Pulmonary artery endothelial cell (primary cell): ENCODE data around the gene FKRP. TPM values are rescaled to one million over a fixed set of nuclear protein-coding genes. Genes with fewer than 3 reads are reported as not detected.
"Not testable (repeated sequence)": the region's sequence is repeated elsewhere in the genome, so short reads cannot be mapped to it uniquely, and the experiment has no call there.

ENCODE experiments used
- DNase-seq: peaks from one replicate; pipeline ENCODE4 v3.0.0-alpha.2; 2011; ENCODE audit warnings: low read depth, low spot score
- total RNA-seq: library from RNA; depleted of rRNA; stranded (reverse); fragments of >200 nt; gene quantifications from 2 replicates; pipeline ENCODE4 v1.2.3, GENCODE V29; 2014

Gene FKRP, protein sequence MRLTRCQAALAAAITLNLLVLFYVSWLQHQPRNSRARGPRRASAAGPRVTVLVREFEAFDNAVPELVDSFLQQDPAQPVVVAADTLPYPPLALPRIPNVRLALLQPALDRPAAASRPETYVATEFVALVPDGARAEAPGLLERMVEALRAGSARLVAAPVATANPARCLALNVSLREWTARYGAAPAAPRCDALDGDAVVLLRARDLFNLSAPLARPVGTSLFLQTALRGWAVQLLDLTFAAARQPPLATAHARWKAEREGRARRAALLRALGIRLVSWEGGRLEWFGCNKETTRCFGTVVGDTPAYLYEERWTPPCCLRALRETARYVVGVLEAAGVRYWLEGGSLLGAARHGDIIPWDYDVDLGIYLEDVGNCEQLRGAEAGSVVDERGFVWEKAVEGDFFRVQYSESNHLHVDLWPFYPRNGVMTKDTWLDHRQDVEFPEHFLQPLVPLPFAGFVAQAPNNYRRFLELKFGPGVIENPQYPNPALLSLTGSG
- total RNA-seq, result 15.4 and 21.3 TPM in 2 replicates

- DNase-seq, result no peak
Measured at GRCh38 chr19:46745521-46746280, at the start of gene FKRP. FKRP (plus strand) TSS chr19:46746057; CDS start chr19:46755451, 9,394 bp downstream.

GRCh38 chr19:46696866-46697203 lies 49.0 kb upstream of the FKRP start:
- DNase-seq, result no peak

DNA sequence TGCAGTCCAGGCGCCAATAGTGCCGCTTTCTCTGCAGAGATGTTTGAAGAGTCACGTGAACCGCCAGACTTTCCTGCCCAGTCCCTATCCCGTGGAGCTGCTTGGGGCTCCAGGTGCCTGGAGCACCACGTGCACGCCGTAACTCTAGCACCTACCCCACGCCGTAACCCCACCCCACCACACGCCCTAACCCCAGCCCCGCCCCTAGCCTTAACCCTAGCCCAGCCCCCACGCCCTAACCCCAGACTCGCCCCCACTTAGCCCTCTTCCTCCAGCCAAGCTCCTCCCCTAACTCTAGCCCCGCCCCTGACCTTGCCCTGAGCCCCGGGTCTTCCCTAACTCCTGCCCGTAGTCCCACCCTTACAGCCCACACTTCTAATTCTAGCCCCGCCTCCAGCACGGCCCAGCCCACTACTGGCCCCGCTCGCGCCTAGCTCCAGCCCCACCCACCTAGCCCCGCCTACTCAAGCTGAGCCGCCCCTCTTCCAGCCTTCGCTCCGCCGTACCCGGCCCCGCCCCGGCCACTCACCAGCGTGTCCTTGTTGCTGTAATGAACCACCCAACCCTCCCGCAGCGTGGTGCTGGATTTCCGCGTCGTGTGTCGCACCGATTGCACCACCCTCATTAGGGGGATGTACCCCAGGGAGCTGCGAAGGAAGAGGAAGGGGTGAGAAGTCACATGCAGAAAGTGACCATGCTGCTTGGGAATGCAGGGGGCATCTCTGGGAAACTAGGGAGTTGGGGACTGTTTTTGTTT lies 48.5 kb upstream of the FKRP start:
- peak; percentile 33 for DNase-seq

GRCh38 chr19:46698395-46699321 lies 47.2 kb upstream of the FKRP start:
- DNase-seq, result no peak

GRCh38 chr19:46700704-46701103 lies 45.2 kb upstream of the FKRP start:
- DNase-seq, result no peak

- DNase-seq, result no peak
Measured at GRCh38 chr19:46704379-46705076, 41.3 kb upstream of the FKRP start.

DNA sequence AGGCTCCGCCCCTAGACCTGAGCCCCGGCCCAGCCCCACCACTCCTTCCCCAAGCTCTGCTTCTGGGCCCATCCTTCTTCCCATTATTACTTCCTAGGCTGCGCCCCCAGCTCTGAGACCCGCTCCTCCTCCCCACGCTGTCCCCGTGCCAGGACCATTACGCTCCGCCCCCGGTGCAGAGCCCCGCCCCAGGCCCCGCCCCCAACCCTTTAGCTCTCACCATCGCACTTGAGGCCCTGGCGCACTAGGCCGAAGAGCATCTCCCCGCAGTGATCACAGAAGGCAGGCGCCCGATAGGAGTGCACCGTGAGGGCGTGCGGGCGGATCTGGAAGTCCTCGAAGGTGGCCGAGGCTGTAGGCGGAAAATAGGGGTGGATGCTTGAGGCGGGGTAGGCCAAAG lies 35.2 kb upstream of the FKRP start:
- no peak for DNase-seq

DNA sequence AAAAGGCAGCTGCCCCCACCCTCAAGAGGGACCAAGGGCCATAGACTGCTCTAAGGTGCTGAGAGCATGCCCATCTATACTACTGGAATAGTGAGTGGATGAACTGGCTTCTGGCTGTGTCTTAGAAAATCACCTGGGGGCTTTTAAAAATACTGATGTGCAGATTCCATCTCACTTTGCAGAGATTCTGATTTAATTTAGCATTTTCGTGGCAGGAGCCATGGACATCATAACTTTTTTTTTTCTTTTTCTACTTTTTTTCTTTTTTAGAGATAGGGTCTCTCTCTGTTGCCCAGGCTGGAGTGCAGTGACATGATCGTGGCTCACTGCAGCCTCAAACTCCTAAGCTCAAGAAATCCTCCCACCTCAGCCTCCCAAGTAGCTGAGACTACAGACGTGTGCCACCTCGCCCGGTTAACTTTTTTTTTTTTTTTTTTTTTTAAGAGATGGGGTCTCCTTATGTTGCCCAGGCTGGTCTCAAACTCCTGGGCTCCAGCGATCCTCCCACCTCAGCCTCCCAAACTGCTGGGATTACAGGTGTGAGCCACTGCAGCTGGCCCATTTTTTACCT lies 33.0 kb upstream of the FKRP start:
- not testable (repeated sequence) for DNase-seq

DNA sequence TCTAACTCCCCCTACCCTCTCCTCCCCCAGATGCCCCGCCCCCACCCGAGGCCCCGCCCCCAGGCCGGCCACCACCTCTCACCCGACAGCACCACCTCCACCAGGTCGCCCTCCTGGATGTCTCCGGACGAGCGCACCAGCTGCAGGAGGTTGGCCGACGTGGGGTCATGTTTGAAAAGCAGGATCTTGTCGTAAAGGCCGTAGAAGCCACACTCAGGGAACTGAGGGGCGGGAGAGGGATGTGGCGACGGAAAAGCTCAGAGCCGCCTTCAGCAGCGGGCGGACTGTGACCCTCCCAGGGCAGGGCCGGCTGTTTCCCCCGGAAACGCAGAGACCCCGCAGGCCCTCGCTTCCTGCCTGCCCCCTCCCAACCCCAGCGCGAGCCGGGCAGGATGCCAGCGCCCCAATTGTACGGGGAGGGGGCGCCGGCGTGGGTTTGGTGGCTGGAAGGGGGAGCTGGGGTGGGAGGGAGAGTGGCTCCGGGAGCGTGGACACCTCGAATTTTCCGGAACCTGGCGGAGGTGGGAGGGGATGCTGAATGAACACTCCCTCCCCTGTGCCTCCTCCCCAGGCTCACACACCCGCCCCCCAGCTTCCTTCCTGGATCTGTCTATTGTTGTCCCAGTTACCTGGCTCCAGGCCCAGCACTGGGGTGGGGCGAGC lies 31.9 kb upstream of the FKRP start:
- peak; percentile 74 for DNase-seq

- no peak for DNase-seq
Measured at GRCh38 chr19:46714444-46715106, 31.3 kb upstream of the FKRP start.

- no peak for DNase-seq
Measured at GRCh38 chr19:46715620-46715974, 30.3 kb upstream of the FKRP start.

DNA sequence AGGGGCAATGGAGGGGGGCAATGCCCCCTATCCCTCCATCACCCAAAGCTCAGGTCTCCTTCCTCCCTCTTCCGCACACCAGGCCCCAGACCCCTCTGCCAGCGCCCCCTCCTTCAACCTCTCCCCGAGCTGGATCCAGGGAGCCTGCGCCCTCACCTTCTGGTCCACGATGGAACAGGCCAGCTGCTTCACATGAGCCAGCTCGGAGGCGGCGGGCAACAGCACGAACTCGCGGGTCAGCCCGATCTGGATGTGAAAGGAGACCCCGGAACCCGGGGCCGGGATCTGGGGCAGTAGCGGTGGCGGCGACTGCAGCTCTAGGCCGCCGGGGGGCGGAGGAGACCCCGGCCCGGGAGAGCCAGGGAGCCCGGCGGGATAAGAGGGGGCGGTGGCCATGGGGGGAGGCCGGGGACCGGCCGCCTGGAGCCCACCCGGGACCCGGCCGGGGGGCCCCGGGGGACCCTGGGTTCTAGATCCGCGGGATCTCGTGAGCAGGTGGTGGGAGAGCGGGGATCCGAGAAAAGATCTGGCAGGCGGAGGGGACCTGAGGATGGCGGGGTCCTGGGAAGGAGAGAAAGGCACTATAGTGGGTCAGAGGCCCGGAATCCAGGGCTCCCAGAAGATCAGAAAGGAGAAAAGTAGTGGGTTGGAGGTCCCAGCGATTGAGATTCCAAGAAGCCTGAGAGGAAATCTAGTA lies 29.7 kb upstream of the FKRP start:
- no peak for DNase-seq

DNA sequence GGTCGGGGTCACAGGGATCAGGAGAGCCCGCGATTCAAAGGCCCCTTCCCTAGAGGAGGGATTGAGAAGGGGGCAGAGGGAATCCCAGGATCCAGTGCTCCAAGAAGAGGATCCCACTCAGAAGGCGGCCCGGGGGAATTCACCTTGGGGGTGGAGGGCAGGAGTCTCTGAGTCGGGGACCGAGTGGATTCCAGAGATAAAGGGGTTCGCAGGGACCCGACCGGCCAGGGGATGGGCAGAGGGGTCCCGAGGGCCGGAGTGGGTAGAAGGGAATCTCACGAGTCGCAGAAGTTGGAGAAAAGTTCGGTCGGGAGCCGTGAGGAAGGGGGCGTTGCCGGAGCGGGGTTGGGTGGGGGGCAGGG lies 29.2 kb upstream of the FKRP start:
- no peak for DNase-seq

- no peak for DNase-seq
Measured at GRCh38 chr19:46717034-46717715, 28.7 kb upstream of the FKRP start, which contains the start of gene PRKD2. PRKD2 (minus strand) TSS chr19:46717114; CDS start chr19:46716370, 744 bp downstream.

DNA sequence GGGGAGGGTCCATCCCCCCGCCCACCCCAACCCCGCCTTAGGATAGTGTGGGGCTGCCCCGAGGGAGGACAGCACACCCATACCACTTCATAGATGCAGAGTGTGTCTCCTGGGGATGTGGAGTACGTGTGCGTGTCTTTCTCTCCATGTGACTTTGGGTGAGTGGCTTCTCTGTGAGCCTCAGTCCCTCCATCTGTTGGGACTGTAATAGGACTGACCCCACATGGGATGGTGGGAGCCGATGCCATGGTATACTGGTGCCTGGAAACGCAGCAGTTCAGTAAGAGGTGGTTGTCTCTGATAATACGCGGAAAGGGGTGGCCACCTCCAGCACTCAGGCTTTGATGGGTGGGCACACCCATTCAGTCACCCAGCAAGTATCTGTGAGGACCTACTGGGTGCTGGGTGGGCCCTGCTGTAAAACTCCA lies 28.1 kb upstream of the FKRP start:
- DNase-seq, result no peak

GRCh38 chr19:46718157-46718933 lies 27.5 kb upstream of the FKRP start:
- DNase-seq, result no peak
